Occipital lobe (tissue), 2 donors: ENCODE measurements around the gene CNTNAP2. TPM values are rescaled to one million over a fixed set of nuclear protein-coding genes. Genes with fewer than 3 reads are reported as not detected.
A peak's percentile ranks its signal among the peaks of the same experiment; 100 is the strongest.

Source experiments
- DNase-seq: peaks from one replicate; lab custom pipeline; 2025; lab: John Stamatoyannopoulos, UW
- total RNA-seq: library from RNA; depleted of rRNA; stranded (reverse); fragments of >200 nt; gene quantifications from one replicate; pipeline ENCODE4 v1.2.3, GENCODE V29; 2014

Gene CNTNAP2
- total RNA-seq, 1 donor from 2014 or later: 37.3 TPM

GRCh38 chr7:148241700-148242293 lies 2125.2 kb downstream of the CNTNAP2 start:
- DNase-seq: no peak

GRCh38 chr7:148242294-148242821 lies 2125.8 kb downstream of the CNTNAP2 start:
- no peak for DNase-seq

- DNase-seq: no peak
These were observed 2128.8 kb downstream of the CNTNAP2 start for GRCh38 chr7:148245381-148245780.

GRCh38 chr7:148253629-148254028 lies 2137.0 kb downstream of the CNTNAP2 start:
- DNase-seq: no peak

- DNase-seq: no peak
These were observed 2138.7 kb downstream of the CNTNAP2 start for GRCh38 chr7:148255333-148255732.

GRCh38 chr7:148256433-148256832 lies 2139.8 kb downstream of the CNTNAP2 start:
- DNase-seq: no peak

GRCh38 chr7:148260599-148260998 lies 2144.0 kb downstream of the CNTNAP2 start:
- DNase-seq: no peak

GRCh38 chr7:148261523-148261922 lies 2144.9 kb downstream of the CNTNAP2 start:
- DNase-seq: no peak

- no peak for DNase-seq
These were observed 2145.5 kb downstream of the CNTNAP2 start for GRCh38 chr7:148261996-148262688.

- DNase-seq: peak; percentile 65
These were observed 2146.2 kb downstream of the CNTNAP2 start for GRCh38 chr7:148262721-148263229.

GRCh38 chr7:148264933-148265557 lies 2148.4 kb downstream of the CNTNAP2 start:
- DNase-seq: no peak

GRCh38 chr7:148265896-148266295 lies 2149.3 kb downstream of the CNTNAP2 start:
- DNase-seq: no peak

- DNase-seq: no peak
These were observed 2150.2 kb downstream of the CNTNAP2 start for GRCh38 chr7:148266795-148267194.

GRCh38 chr7:148270576-148270975 lies 2154.0 kb downstream of the CNTNAP2 start:
- DNase-seq: no peak

GRCh38 chr7:148274118-148274517 lies 2157.5 kb downstream of the CNTNAP2 start:
- DNase-seq: no peak

GRCh38 chr7:148275359-148275890 lies 2158.8 kb downstream of the CNTNAP2 start:
- DNase-seq: no peak

- peak; percentile 28 for DNase-seq
These were observed 2159.9 kb downstream of the CNTNAP2 start for GRCh38 chr7:148276314-148277041.

- DNase-seq: no peak
These were observed 2160.6 kb downstream of the CNTNAP2 start for GRCh38 chr7:148277042-148277660.

- DNase-seq: no peak
These were observed 2169.5 kb downstream of the CNTNAP2 start for GRCh38 chr7:148286150-148286549.

- DNase-seq: no peak
These were observed 2170.9 kb downstream of the CNTNAP2 start for GRCh38 chr7:148287538-148287937.

- no peak for DNase-seq
These were observed 2172.1 kb downstream of the CNTNAP2 start for GRCh38 chr7:148288592-148289151.
